K562 (cell line): ENCODE data around the gene RNF31.

Experiments used
- ZNF184 ChIP-seq: sonication (generic); formaldehyde crosslinking; IDR thresholded peaks from 2 replicates; pipeline ENCODE4 v1.5.0; 2020; ENCODE audit warnings: missing genetic modification reagents
- ZNF282 ChIP-seq: sonication (generic); formaldehyde crosslinking; IDR thresholded peaks from 2 replicates; pipeline ENCODE4 v1.8.1; 2023; ENCODE audit warnings: missing genetic modification reagents
- ZNF3 ChIP-seq: fragments of 250-450 bp; sonication (Bioruptor Pico); IDR thresholded peaks from 2 replicates; pipeline ENCODE4 v1.5.0; 2021; ENCODE audit warnings: mild to moderate bottlenecking, moderate library complexity
- ZNF311 ChIP-seq: fragments of 250-450 bp; sonication (Bioruptor Pico); IDR thresholded peaks from 2 replicates; pipeline ENCODE4 v1.4.0; 2020; ENCODE audit warnings: mild to moderate bottlenecking, moderate library complexity

GRCh38 chr14:24147761-24148428 is 597 bp downstream of the RNF31 start:
- TF ChIP-seq ZNF3 (CRISPR knock-in tag) (no peak), ZNF184 (CRISPR knock-in tag) (no peak), ZNF311 (CRISPR knock-in tag) (no peak), ZNF282 (CRISPR knock-in tag) (no peak)
